ENCODE data around the gene WIZ. TPM values are rescaled to one million over a fixed set of nuclear protein-coding genes. Genes with fewer than 3 reads are reported as not detected.
"Not testable (repeated sequence)": the region's sequence is repeated elsewhere in the genome, so short reads cannot be mapped to it uniquely, and the experiment has no call there.

The WIZ gene
- polyA plus RNA-seq, 3 donors from 2014 or later = 0.78 to 1.5 TPM; not detected in 1

DNA sequence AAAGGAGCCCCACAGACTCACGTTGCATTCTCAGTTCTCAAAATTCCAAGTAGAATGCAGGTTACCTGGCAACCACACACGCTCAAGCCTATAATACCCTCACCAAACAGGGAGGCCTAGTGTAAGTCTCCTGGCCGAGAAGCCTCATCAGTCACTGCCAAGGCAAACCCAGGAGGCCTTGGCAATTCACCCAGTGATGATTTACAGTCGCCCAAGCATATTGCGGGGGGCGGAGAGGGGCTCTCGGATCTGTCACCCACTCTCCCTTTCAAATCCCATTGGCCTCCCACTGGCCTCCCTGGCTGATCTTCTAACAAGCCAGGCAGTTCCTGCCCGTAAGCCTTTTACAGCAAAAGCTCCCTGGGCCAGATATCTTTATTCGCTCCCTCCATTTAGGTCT, 32.1 kb downstream of the WIZ start:
- DNase-seq = no peak
- peaks cover 4 to 7% (median 6%) of the 10 kb centered on the region in 3 donors for H3K27me3 Mint-ChIP-seq (ENCODE audit: low read depth in 3 of 3)
- peaks cover 0 to 7% (median 1%) of the 10 kb centered on the region in 3 donors for H3K36me3 Mint-ChIP-seq
- peak overlapping the region; percentile 99 to 100 (median 100) for H3K4me3 Mint-ChIP-seq
- peaks cover 50 to 59% of the 10 kb centered on the region in 2 donors for H3K4me1 Mint-ChIP-seq
- no peaks in the 10 kb centered on the region for H3K9me3 Mint-ChIP-seq
- peak overlapping the region; percentile 75 to 99 (median 91) for H3K27ac Mint-ChIP-seq

DNA sequence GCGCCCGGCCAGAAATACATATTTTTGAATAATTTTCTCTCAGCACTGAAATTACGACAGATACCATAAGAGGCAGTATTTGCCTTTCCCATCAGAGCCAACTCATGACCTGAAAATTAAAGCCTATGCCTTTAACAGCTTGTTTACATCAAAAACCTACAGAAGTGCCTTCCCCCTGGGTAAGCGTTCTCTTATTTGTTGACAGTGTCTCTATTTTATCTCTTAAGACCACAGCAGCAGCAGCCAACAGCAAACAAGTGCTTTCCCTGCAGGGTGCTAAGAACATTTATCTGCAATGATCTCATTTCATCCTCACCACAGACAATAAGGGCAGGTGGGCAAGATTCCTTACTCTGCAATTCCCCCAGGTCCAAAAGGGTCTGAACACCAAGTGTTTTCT, 36.9 kb downstream of the WIZ start:
- DNase-seq = no peak
- no peaks in the 10 kb centered on the region for H3K9me3 Mint-ChIP-seq
- peaks cover 0 to 3% (median 0%) of the 10 kb centered on the region in 3 donors for H3K36me3 Mint-ChIP-seq
- no peaks in the 10 kb centered on the region for H3K27me3 Mint-ChIP-seq (ENCODE audit: low read depth in 3 of 3)
- peaks cover 39 to 49% of the 10 kb centered on the region in 2 donors for H3K4me1 Mint-ChIP-seq
- H3K27ac Mint-ChIP-seq = peak overlapping the region in 5 of 6 donors; percentile 3 to 62 (median 44)
- H3K4me3 Mint-ChIP-seq = peak overlapping the region in 1 of 5 donors; percentile 18

DNA sequence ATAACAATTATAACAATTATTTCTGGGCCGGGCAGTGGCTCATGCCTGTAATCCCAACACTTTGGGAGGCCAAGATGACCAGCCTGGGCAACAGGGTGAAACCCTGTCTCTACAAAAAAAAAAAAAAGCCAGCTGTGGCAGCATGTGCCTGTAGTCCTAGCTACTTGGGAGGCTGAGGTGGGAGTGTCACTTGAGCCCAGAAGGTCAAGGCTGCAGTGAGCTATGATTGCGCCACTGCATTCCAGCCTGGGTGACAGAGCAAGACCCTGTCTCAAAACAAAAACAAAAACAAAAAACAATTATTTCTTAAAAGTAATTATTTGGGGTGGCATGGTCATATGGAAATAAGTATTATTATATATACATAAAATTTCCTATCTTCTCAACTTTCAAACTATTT, 38.4 kb downstream of the WIZ start:
- not testable (repeated sequence) for DNase-seq; H3K9me3 Mint-ChIP-seq; H3K36me3 Mint-ChIP-seq; H3K4me3 Mint-ChIP-seq; H3K27me3 Mint-ChIP-seq (ENCODE audit: low read depth in 3 of 3); H3K27ac Mint-ChIP-seq
- peaks cover 34 to 49% of the 10 kb centered on the region in 2 donors for H3K4me1 Mint-ChIP-seq

DNA sequence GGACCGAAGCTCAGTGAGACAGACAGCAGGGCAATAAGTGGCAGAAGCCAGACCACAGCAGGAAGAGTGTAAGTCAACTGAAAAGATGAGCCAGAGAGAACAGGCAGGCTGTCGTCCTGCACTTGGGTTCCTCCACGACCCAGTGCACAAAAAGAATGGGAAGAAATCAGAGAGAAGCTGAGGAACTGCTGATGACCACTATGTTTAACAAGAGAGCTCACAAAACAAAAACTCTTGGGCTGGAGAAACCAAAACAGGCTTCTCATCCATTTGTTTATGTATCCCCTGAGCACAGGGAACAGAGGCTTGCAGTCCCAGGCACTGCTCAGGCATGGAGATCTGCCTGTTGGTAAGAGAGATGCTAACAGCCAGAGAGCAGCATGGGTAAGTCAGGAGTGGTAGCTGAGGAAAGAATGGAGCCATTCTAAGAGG, 45.0 kb downstream of the WIZ start:
- Mint-ChIP-seq H3K27me3 (ENCODE audit: low read depth in 3 of 3) (peaks cover 0 to 4% (median 2%) of the 10 kb centered on the region in 3 donors), H3K36me3 (peaks cover 0 to 3% (median 0%) of the 10 kb centered on the region in 3 donors), H3K27ac (peak overlapping the region in 3 of 6 donors; percentile 21 to 73 (median 66)), H3K4me1 (peaks cover 35 to 57% of the 10 kb centered on the region in 2 donors), H3K4me3 (peak overlapping the region in 1 of 5 donors; percentile 23), H3K9me3 (no peaks in the 10 kb centered on the region)
- DNase-seq = no peak

DNA sequence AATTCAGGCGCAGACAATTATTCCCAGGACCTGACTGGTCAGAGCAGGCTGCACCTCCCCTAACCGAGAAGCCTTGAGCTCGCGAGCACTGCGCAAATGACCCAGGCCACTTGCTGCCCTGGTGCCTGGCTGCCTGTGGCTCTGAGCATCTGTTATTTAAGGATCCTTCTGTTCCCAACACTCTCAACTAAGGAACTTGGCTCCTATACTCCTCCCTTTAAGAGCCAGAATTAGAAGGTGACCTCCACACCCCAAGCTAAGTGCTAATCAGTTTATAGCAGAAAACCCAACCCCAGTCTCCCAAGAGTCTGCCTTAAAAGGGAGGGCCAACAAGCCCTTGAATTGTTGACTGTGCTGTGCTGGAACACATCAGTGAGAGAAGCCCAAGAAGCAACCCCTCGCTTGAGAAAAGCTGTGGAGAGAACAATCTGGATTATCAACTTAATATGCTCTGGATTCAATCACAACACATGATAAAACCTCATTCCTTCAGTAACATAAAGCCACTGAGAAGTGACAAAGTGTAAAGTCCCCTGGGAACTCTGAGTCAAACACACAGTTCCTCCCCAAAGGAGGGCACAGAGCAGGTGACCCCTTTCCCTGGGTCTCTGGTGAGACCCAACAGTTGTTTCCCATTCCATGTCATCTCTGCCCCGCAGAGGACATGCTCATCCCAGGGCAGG, 45.5 kb downstream of the WIZ start:
- H3K36me3 Mint-ChIP-seq = peaks cover 0 to 3% (median 0%) of the 10 kb centered on the region in 3 donors
- H3K27ac Mint-ChIP-seq = peak overlapping the region in 3 of 6 donors; percentile 21 to 73 (median 62)
- peak overlapping the region in 1 of 5 donors; percentile 23 for H3K4me3 Mint-ChIP-seq
- no peaks in the 10 kb centered on the region for H3K9me3 Mint-ChIP-seq
- no peak for DNase-seq
- H3K27me3 Mint-ChIP-seq (ENCODE audit: low read depth in 3 of 3) = peaks cover 0 to 4% (median 2%) of the 10 kb centered on the region in 3 donors
- peaks cover 35 to 53% of the 10 kb centered on the region in 2 donors for H3K4me1 Mint-ChIP-seq

DNA sequence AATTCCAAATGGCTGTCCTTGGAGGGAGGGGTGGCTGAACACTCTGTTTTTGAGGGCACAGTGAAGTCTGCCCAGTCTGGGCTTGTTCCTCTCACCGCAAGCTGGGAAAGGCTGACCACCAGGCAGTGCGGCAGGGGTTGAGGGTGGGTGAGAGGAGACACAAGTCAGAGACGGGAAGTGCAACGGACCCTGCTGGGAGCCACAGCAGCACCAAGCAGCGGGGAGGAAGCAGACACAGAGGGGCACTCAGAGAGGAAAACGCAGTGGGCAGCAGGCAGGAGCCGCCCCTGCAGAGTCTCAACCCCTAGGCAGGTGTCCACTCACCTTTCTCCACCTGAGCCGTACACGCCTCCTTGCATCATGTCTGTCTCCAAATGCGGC, 46.6 kb downstream of the WIZ start:
- no peak for DNase-seq
- no peak overlapping the region for H3K4me3 Mint-ChIP-seq
- no peaks in the 10 kb centered on the region for H3K36me3 Mint-ChIP-seq
- H3K9me3 Mint-ChIP-seq = no peaks in the 10 kb centered on the region
- peaks cover 0 to 4% (median 2%) of the 10 kb centered on the region in 3 donors for H3K27me3 Mint-ChIP-seq (ENCODE audit: low read depth in 3 of 3)
- H3K4me1 Mint-ChIP-seq = peaks cover 33 to 46% of the 10 kb centered on the region in 2 donors
- H3K27ac Mint-ChIP-seq = no peak overlapping the region

DNA sequence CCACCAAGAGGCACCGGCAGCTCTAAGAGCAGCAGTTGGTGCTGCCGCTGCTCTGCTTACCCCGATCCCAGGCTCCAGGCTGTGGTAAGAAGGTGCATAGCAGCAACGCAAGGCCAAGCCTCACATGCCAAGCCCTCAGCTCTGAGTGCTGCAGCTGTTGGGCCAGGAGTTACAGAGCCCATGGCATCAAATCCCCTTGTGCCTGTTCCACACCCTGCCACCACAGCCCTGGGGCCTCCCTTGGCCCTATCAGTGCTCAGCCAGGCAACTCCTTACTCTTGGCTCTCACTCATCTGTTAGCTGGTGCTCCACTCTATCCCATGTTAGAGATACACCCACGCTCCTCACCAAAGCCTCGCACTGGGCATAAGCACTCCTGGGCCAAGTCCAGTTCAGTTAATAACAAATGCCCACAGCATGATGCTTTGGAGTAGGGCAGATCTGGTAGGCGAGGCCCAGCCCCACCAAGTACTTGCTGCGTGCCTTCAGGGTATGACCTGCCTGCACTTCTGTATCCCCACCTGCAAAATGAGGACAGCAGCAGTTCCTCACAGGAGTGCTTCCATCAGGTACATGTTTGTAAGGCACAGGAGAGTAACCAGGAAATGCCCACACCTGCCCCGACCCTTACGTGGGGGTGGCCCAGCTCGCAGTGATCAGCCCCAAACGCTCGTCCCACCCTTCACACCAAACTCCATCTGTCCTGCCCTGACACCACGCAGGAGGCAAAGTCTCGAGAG, 47.2 kb downstream of the WIZ start:
- Mint-ChIP-seq H3K36me3 (peaks cover under 1 to 1% (median under 1%) of the 10 kb centered on the region in 3 donors), H3K4me3 (no peak overlapping the region), H3K4me1 (peaks cover 29 to 41% of the 10 kb centered on the region in 2 donors), H3K27ac (peak overlapping the region in 1 of 6 donors; percentile 24), H3K9me3 (no peaks in the 10 kb centered on the region), H3K27me3 (ENCODE audit: low read depth in 3 of 3) (peaks cover under 1 to 4% (median 2%) of the 10 kb centered on the region in 3 donors)
- DNase-seq = no peak

DNA sequence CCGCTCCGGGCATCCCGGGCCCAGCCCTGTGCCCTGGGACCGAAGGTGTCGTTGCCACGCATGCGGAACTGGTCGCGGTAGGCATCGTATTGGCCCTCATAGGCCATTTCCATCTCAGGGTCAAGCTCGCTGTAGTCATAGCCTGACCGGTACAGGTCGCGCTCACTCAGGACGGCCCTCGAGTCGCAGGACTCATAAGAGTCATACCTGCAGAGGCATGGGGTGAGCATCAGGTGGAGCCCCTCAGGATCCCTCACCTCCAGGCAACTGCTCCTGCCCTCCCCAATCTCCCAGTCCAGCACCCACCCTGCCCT, 48.4 kb downstream of the WIZ start:
- H3K4me3 Mint-ChIP-seq = no peak overlapping the region
- H3K27ac Mint-ChIP-seq = no peak overlapping the region
- H3K4me1 Mint-ChIP-seq = peaks cover 22 to 28% of the 10 kb centered on the region in 2 donors
- no peaks in the 10 kb centered on the region for H3K9me3 Mint-ChIP-seq
- H3K36me3 Mint-ChIP-seq = peaks cover 5 to 14% (median 6%) of the 10 kb centered on the region in 3 donors
- DNase-seq = no peak
- H3K27me3 Mint-ChIP-seq (ENCODE audit: low read depth in 3 of 3) = peaks cover 2 to 3% (median 2%) of the 10 kb centered on the region in 3 donors

DNA sequence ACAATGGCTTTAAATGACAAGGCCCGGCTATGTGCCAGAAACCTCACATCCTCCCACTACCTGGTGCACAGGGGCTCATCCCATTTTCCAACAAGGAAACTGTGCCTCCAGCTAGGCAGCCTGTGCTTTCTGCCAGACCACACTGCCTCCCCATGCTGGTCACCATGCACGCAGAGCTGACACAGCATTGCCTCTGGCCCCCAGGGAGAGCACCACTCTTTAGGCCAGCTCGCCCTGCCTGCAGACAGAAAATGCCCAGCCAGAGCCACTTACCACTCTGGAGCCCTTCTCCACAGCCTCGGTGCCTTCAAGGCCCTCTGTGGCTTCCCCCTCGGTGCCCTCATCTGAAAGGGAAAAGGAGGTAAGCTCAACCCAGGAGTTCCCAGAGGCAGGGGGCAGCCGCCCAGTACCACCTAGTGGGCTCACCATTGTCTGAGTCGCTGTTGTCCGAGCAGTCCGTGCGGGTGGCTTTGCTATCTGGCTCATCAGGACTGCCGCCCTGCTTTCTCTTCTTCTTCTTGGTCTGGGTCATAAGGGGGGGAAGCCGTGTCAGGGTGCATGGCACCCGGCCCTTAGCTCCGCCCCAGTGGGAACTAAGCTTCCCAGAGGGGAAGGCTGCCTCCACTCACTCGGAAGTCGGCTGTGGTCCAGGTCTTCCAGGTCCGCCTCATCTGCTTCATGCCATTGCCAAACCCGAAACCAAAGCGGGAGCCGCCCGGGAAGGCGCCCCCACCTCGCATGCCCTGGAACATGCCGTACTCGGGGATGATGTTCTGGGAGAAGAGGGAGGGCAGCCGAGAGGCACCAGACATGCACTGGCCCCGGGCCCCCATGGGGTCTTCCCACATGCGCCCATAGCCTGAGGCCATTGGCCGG, 49.0 kb downstream of the WIZ start:
- H3K27me3 Mint-ChIP-seq (ENCODE audit: low read depth in 3 of 3) = peaks cover 0 to 4% (median 2%) of the 10 kb centered on the region in 3 donors
- H3K9me3 Mint-ChIP-seq = no peaks in the 10 kb centered on the region
- H3K36me3 Mint-ChIP-seq = peaks cover 5 to 18% (median 11%) of the 10 kb centered on the region in 3 donors
- no peak for DNase-seq
- H3K4me1 Mint-ChIP-seq = peaks cover 18 to 23% of the 10 kb centered on the region in 2 donors
- H3K27ac Mint-ChIP-seq = no peak overlapping the region
- H3K4me3 Mint-ChIP-seq = no peak overlapping the region

DNA sequence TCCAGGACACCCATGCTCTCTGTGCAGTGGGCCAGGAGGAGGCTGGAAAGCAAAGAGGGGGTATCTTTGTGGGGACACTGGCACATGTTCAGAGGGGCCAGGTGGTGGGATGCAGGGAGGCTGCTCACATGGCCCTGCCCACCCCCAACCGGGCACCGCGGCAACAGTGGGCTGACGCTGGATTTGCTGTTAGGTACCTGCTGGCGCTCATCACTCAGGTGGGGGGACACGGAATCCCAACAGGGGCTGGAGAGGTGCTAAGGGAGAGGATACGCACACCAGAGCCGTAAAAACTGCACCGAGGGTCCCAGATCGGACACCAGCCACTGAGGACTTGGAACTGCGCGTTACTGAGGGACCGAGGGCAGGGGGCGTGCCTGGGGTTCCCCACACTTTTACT, 50.1 kb downstream of the WIZ start:
- no peak for DNase-seq
- no peaks in the 10 kb centered on the region for H3K9me3 Mint-ChIP-seq
- H3K27me3 Mint-ChIP-seq (ENCODE audit: low read depth in 3 of 3) = peaks cover 0 to 4% (median 2%) of the 10 kb centered on the region in 3 donors
- peaks cover 12 to 15% of the 10 kb centered on the region in 2 donors for H3K4me1 Mint-ChIP-seq
- H3K4me3 Mint-ChIP-seq = no peak overlapping the region
- peaks cover 5 to 18% (median 11%) of the 10 kb centered on the region in 3 donors for H3K36me3 Mint-ChIP-seq
- no peak overlapping the region for H3K27ac Mint-ChIP-seq

DNA sequence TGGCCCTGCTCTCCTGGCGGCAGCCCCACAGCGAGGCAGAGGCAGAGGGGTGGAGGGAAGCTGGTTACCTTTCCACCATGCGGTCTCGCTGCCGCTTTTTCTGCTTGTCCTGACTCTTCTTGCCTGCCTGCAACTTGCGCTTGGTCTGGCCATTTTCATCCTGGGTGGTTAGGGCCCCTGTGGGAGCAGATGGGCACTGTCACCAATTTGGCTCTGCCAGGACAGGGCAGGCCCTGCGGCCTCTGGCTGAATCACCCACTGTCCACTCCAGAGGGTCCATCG, 50.6 kb downstream of the WIZ start:
- peaks cover 8 to 11% of the 10 kb centered on the region in 2 donors for H3K4me1 Mint-ChIP-seq
- no peaks in the 10 kb centered on the region for H3K9me3 Mint-ChIP-seq
- H3K27me3 Mint-ChIP-seq (ENCODE audit: low read depth in 3 of 3) = peaks cover 0 to 4% (median 2%) of the 10 kb centered on the region in 3 donors
- no peak overlapping the region for H3K27ac Mint-ChIP-seq
- peaks cover 6 to 19% (median 12%) of the 10 kb centered on the region in 3 donors for H3K36me3 Mint-ChIP-seq
- DNase-seq = no peak
- no peak overlapping the region for H3K4me3 Mint-ChIP-seq

DNA sequence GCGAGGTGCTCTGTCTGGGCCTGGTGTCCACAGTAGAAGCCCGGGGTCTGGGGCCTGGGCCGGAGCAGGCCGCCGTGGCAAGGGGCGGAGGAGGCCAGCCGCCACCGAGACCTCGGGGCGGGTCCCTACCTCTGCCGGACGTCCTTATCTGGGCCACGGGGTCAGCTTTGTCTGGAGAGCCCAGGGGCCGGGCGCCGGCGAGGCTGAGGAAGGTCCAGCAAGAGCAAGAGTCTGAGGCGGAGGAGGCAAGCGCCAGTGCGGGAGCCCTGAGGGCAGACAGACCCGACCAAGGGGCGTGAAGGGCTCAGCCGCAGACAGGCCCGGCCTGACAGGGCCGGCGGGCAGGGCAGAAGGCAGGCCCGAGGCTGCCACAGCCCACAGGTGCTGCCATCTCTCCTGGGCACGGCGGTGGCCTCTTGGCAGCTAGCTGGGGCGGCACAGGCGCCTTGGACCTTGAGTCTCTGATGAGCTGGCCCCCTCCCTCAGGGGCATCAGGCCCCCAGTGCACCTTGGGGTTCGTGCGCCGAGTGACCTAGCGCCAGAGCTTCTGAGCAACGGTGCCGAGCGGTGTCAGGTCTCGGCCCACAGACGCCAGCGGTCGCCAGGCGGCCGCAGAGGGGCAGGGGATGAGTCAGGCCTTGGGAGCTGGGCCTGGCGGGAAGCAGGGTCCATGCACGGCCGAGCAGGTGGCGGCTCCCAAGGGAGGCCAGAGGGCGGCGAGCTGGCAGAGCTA, 51.1 kb downstream of the WIZ start:
- Mint-ChIP-seq H3K27ac (no peak overlapping the region), H3K4me3 (no peak overlapping the region), H3K4me1 (peaks cover 4 to 6% of the 10 kb centered on the region in 2 donors), H3K9me3 (no peaks in the 10 kb centered on the region), H3K27me3 (ENCODE audit: low read depth in 3 of 3) (peaks cover 0 to 4% (median 2%) of the 10 kb centered on the region in 3 donors), H3K36me3 (peaks cover 10 to 22% (median 16%) of the 10 kb centered on the region in 3 donors)
- no peak for DNase-seq

DNA sequence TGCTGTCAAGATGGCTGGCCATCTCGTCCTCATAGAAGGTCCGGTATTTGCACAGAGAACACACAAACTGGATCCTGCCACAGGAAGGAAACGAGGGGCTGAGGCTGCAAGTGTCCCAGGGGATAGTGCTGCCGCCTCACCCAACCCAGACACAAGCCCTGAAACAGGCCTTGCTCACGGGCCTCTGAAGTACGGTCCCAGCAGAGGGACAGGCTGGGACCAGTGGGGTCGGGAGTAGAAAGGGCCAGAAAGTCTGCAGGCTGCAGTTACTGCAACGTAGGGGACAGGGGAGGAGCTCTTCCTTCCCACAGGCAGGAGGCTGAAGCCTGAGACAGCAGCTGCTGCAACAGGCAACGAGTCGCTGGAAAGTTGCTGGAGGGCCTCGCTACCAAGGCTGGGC, 52.0 kb downstream of the WIZ start:
- no peaks in the 10 kb centered on the region for H3K9me3 Mint-ChIP-seq
- H3K27ac Mint-ChIP-seq = peak overlapping the region in 1 of 6 donors; percentile 3
- H3K36me3 Mint-ChIP-seq = peaks cover 10 to 29% (median 16%) of the 10 kb centered on the region in 3 donors

More for the DNA sequence above, 52.0 kb downstream of the WIZ start:
- Mint-ChIP-seq H3K27me3 (ENCODE audit: low read depth in 3 of 3) (peaks cover 0 to 4% (median 2%) of the 10 kb centered on the region in 3 donors), H3K4me3 (no peak overlapping the region), H3K4me1 (peaks cover 0 to 2% of the 10 kb centered on the region in 2 donors)
- no peak for DNase-seq

Measured in immature natural killer cell (primary cell).